Left renal pelvis (tissue), 4 donors: ENCODE data around the gene INHA. TPM values are rescaled to one million over a fixed set of nuclear protein-coding genes. Genes with fewer than 3 reads are reported as not detected.

Experiments
- DNase-seq, 4 donors: peaks; one replicate each; pipeline ENCODE4 v3.0.0-alpha.2; 2013; ENCODE audit warnings: low read depth in 4 of 4, low spot score in 3 of 4
- polyA plus RNA-seq, 4 donors: library from polyadenylated mRNA; unstranded; fragments of 120-200 nt; gene quantifications; one replicate each; pipeline ENCODE4 v1.2.1, GENCODE V29; 2013; ENCODE audit not compliant: insufficient read length in 4 of 4

The INHA gene, protein sequence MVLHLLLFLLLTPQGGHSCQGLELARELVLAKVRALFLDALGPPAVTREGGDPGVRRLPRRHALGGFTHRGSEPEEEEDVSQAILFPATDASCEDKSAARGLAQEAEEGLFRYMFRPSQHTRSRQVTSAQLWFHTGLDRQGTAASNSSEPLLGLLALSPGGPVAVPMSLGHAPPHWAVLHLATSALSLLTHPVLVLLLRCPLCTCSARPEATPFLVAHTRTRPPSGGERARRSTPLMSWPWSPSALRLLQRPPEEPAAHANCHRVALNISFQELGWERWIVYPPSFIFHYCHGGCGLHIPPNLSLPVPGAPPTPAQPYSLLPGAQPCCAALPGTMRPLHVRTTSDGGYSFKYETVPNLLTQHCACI
- polyA plus RNA-seq, result 1 to 10 TPM in 3 of 4 donors, under 1 TPM in 1; 0.86 to 1.9 (median 1.6) TPM

DNA sequence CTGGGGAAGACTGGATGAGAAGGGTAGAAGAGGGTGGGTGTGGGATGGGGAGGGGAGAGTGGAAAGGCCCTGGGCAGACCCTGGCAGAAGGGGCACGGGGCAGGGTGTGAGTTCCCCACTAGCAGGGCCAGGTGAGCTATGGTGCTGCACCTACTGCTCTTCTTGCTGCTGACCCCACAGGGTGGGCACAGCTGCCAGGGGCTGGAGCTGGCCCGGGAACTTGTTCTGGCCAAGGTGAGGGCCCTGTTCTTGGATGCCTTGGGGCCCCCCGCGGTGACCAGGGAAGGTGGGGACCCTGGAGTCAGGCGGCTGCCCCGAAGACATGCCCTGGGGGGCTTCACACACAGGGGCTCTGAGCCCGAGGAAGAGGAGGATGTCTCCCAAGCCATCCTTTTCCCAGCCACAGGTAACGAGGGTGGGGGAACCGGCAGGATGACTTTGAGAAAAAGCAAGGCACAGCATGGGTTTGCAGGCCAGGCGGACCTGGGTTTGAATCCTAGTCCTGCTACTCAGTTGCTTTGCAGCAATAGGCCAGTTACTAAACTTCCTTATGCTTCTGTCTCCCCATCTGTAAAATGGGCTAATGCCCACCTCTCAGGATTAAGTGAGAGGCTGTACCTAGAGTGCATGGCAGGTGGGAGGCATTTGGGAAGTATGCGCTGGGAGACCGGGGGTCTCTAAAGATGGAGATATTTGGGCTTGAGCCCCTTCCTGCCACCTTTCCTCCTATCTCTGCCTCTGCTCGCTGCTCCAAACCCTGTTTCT lies at the start of gene INHA:
INHA (plus strand) TSS at position 74 of the 765 bp plus-strand sequence; CDS start at position 139, 65 bp downstream.
- DNase-seq, result no peak

- DNase-seq, result no peak
These were observed 49.0 kb upstream of the INHA start for GRCh38 chr2:219523031-219523671.

GRCh38 chr2:219524817-219525216 lies 47.3 kb upstream of the INHA start:
- no peak for DNase-seq

- DNase-seq, result no peak
These were observed 46.4 kb upstream of the INHA start for GRCh38 chr2:219525533-219526232.

GRCh38 chr2:219526320-219527075 lies 45.6 kb upstream of the INHA start:
- no peak for DNase-seq

- no peak for DNase-seq
These were observed 45.1 kb upstream of the INHA start for GRCh38 chr2:219527076-219527394.

GRCh38 chr2:219527472-219527871 lies 44.6 kb upstream of the INHA start:
- DNase-seq, result no peak

- peak in 1 of 4 donors; percentile 74 for DNase-seq
These were observed 41.8 kb upstream of the INHA start for GRCh38 chr2:219530048-219530963.

DNA sequence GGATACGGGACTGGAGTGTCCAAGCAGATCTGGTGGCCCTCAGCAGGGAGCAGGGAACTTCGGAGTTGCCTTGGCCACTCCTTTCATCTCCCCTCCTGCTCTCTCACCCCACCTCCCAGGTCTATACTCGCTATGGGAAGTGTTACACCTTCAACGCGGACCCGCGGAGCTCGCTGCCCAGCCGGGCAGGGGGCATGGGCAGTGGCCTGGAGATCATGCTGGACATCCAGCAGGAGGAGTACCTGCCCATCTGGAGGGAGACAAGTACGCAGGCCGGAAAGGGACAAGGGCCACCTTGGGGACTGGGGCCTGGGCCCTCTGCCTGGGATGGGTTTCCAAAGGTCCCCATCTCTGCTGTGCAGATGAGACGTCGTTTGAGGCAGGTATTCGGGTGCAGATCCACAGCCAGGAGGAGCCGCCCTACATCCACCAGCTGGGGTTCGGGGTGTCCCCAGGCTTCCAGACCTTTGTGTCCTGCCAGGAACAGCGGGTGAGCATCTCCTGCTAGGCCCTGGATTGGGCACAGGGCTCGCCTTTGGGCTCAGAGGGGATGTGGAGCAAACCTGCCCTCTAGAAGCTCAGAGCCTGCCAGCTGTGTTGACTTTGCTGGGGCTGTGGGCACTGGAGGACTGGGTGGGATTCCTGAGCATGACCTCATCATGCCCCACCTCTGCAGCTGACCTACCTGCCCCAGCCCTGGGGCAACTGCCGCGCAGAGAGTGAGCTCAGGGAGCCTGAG lies 40.3 kb upstream of the INHA start:
- DNase-seq, result no peak

DNA sequence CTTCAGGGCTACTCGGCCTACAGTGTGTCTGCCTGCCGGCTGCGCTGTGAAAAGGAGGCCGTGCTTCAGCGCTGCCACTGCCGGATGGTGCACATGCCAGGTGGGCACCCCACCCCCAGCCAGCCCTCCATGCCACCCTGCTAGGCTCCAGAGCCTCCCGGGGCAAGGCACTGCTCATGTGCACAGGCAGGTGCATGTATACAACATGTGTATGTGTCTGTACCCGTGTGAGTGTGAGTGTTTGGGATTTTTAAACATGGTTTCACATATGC lies 39.8 kb upstream of the INHA start:
- no peak for DNase-seq

DNA sequence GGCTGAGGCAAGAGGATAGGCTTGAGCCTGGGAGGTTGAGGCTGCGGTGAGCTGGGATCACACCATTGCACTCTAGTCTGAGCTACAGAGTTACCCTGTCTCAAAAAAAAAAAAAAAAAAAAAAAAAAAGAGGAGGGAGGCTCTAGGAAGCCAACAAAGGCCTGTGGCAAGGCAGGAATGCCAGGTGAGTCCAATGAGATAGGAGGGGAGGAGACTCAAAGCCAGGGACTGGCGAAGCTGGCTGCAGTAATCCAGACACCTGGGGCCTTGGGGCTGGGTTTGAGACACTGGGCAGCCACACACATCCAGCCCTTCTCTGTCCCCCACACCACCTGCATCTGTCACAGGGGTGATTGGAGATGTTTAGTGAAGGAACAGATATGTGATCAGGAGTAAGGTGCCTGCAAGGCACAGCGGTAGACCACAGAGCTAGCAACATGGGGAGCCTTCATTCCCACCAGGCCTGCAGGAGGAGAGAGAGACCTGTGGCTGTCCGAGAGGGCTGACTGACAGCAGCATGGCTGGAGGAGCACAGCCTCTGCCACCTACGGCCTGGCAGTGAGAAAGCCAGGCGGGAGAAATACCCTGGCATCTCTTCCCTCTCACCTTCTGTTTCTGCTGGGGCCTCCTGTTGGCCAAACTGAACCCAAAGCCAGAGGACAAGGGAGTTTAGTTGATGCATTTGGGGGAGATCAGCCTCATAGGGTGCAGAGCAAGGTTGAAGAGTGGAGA lies 38.0 kb upstream of the INHA start:
- no peak for DNase-seq

DNA sequence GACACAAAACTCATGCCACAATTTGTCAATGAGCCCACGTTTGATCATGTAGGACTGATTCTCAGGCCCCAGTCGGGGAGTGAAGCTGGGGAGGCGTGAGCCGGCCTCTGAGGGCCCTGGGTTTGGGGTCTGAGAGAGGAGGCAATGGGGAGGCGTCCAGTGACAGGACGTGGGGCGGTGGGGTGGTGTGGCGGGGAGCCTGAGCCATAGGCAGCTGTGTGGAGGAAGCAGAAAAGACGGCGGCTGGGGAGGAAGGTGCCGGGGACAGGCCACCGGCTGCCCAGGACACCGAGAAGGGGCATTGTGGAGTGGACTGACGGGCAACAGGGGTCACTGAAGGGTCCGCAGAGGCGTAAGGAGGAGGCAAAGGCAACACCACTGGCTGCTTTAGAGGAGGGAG lies 35.7 kb upstream of the INHA start:
- DNase-seq, result no peak

DNA sequence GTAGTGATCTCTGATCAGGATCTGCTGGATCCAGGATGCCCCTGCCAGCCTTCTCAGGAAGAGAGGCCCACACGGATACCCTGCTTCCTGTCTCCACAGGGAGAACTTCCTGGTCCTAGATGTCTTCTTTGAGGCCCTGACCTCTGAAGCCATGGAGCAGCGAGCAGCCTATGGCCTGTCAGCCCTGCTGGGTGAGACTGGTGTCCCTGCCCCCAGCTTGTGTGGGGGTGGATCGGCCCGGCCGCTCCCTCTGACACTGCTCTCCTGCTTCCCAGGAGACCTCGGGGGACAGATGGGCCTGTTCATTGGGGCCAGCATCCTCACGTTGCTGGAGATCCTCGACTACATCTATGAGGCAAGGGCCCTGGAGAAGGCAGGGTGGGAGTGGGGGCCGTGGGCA lies 35.1 kb upstream of the INHA start:
- no peak for DNase-seq

DNA sequence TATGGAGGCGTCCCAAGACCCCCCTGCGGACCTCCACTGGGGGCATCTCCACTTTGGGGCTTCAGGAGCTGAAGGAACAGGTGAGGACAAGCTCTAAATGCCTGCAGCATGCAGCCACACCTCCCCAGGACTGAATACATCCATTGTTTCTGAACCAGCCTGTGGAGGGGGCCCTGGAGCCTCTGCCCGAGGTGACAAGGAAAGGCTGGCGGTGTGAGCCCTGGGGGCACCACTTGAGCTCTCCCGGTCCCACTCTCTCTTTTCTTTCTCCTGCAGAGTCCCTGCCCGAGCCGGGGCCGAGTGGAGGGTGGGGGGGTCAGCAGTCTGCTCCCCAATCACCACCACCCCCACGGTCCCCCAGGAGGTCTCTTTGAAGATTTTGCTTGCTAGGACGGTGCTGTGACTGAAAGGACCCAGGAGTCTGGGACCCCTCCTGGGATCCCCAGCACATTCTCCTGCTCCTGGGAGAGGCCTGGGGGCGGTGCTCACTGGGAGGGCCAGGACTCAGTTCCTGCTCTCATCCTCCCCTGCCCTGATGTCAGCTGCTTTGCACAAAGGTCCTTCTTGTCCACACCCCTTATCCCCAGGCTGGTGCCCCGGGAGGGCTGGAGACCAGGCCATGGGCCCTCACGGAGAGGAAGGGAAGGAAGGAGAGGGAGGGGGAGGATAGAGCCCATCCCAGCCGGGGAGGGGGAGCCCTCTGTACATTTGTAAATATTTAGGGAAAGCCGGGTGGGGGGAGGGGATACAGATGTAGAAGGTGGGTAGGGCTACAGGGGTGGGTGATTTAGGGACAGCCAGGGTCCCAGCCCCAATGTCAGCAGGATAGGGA lies 34.2 kb upstream of the INHA start:
- no peak for DNase-seq

- no peak for DNase-seq
These were observed 33.6 kb upstream of the INHA start for GRCh38 chr2:219538504-219538951.

DNA sequence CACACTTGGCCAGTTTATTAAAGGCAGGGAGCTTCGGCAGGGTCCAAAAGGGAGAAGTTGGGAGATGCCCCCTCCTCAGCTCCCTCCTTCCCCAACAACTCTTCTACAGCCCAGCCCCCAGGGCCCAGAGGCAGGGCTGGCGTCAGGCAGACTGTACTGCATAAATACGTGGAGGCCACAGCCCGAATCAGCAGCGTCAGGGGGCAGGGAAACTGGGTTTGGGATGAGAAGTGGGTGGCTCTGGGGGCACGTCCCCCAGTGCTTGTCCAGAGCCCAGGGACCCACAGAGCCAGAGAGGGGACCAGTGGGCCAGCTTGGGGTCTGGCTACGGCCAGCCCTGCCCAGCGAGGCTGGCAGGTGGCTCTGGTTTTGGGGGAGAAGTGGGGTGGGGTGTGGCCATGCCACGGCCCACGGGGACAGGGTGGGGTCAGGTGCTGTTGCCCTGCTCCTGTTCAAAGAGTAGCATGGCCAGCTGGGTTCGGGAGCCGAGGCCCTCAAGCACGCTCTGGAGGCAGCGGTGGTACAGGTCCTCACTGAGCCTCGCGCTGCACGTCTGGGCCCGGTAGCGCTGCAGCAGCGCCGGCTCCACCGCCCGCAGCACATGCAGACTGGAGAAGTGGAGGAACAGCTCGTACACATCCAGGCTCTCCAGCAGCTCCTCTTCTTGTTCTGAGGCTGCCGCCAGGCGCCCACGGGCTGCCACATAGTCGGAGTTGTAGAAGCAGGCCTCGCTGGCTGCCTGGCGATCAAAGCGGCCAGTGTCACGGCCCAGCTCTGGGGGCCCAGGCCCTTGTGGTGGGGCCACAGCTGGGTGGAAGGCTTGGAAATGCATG lies 32.9 kb upstream of the INHA start:
- no peak for DNase-seq
